ENCODE measurements around the gene CCN6. TPM values are rescaled to one million over a fixed set of nuclear protein-coding genes. Genes with fewer than 3 reads are reported as not detected.

The CCN6 gene
- total RNA-seq, 6 experiments from 2014 or later = not detected

GRCh38 chr6:112015725-112016124, 38.2 kb upstream of the CCN6 start:
- no peak overlapping the region for H3K27ac ChIP-seq
- TF ChIP-seq, protein P1, sequence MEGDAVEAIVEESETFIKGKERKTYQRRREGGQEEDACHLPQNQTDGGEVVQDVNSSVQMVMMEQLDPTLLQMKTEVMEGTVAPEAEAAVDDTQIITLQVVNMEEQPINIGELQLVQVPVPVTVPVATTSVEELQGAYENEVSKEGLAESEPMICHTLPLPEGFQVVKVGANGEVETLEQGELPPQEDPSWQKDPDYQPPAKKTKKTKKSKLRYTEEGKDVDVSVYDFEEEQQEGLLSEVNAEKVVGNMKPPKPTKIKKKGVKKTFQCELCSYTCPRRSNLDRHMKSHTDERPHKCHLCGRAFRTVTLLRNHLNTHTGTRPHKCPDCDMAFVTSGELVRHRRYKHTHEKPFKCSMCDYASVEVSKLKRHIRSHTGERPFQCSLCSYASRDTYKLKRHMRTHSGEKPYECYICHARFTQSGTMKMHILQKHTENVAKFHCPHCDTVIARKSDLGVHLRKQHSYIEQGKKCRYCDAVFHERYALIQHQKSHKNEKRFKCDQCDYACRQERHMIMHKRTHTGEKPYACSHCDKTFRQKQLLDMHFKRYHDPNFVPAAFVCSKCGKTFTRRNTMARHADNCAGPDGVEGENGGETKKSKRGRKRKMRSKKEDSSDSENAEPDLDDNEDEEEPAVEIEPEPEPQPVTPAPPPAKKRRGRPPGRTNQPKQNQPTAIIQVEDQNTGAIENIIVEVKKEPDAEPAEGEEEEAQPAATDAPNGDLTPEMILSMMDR (IDR thresholded peaks at IDR 0.05) = no peak
- no peak for TF ChIP-seq POLR2A (IDR thresholded peaks at IDR 0.05)
- DNase-seq = no peak
- no peak overlapping the region for H3K4me3 ChIP-seq
- intact Hi-C loops (cut with DNase I) = no loop called here
- H3K36me3 ChIP-seq = no peaks in the 10 kb centered on the region
- H3K9me3 ChIP-seq = no peaks in the 10 kb centered on the region
- no peak for ATAC-seq
- H3K27me3 ChIP-seq = no peaks in the 10 kb centered on the region
- peaks cover 0 to 24% (median 8%) of the 10 kb centered on the region in 4 donors for H3K4me1 ChIP-seq
- 97% methylated on average over 5 of the region's 5 CpGs for WGBS (ENCODE audit: insufficient coverage, low coverage, low lambda C conversion rate, missing lambda C conversion rate)

DNA sequence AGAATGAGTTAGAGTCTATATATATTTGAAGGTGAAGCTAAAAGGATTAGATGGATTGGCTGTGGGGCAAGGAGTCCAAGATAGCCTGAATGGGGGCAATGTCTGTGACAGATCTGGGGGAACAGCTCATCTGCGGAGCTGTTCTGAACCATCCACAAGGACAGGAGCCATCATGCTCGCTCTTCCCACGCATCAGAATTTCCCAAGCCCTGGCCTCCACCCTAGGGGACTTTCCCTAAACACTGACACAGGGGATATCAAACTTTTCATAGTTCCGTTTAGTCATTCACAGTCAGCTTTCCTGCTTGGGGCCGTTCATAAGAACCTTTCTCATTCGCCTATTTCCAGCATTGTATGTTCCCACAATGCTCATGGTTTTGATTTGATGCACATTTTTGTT, 37.6 kb upstream of the CCN6 start:
- H3K36me3 ChIP-seq = no peaks in the 10 kb centered on the region

DNA sequence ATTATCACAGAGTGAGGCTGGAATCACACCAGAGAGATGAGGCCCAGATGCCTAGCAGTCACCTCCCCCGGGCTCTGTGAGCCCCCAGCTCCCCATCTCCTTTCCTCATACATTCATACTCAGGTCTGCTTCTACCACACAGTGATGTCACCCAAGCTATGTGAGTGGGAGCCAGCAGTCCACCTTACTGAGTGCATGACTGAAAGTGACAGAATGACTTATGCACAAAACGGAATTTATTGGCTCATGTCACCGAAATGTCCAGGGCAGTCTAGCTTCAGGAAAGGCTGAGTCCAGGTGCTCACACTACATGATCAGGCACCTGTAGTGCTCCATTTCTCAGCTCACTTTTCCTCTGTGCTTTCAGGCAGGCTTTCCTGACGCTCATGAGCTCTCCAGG, 36.7 kb upstream of the CCN6 start:
- Histone ChIP-seq H3K9me3 (no peaks in the 10 kb centered on the region), H3K4me1 (peaks cover 0 to 24% (median 8%) of the 10 kb centered on the region in 4 donors), H3K4me3 (no peak overlapping the region), H3K36me3 (no peaks in the 10 kb centered on the region), H3K27me3 (no peaks in the 10 kb centered on the region), H3K27ac (no peak overlapping the region)
- ATAC-seq = no peak
- TF ChIP-seq, protein P1 (IDR thresholded peaks at IDR 0.05) = no peak
- no peak for TF ChIP-seq POLR2A (IDR thresholded peaks at IDR 0.05)
- DNase-seq = no peak
- intact Hi-C loops (cut with DNase I) = no loop called here
- 66% methylated on average over 2 of the region's 4 CpGs for WGBS (ENCODE audit: insufficient coverage, low coverage, low lambda C conversion rate, missing lambda C conversion rate)

More for the DNA sequence above, 37.6 kb upstream of the CCN6 start:
- Histone ChIP-seq H3K4me1 (peaks cover 0 to 24% (median 8%) of the 10 kb centered on the region in 4 donors), H3K9me3 (no peaks in the 10 kb centered on the region), H3K27me3 (no peaks in the 10 kb centered on the region), H3K27ac (no peak overlapping the region), H3K4me3 (no peak overlapping the region)
- TF ChIP-seq, protein P1 (IDR thresholded peaks at IDR 0.05) = no peak
- no peak for TF ChIP-seq POLR2A (IDR thresholded peaks at IDR 0.05)
- ATAC-seq (peak in 1 of 4 donors; percentile 62), DNase-seq (no peak)
- WGBS (ENCODE audit: insufficient coverage, low coverage, low lambda C conversion rate, missing lambda C conversion rate) = 73% methylated on average over 5 of the region's 6 CpGs
- intact Hi-C loops (cut with DNase I) = no loop called here

- intact Hi-C loops (cut with DNase I) = no loop called here
- H3K36me3 ChIP-seq = no peaks in the 10 kb centered on the region
- peaks cover 0 to 24% (median 8%) of the 10 kb centered on the region in 4 donors for H3K4me1 ChIP-seq
- DNase-seq (no peak), ATAC-seq (peak in 3 of 4 donors; percentile 19 to 30 (median 25))
- H3K27ac ChIP-seq = peak overlapping the region in 2 of 3 donors; percentile 14 to 43
- 46% methylated on average over 7 of the region's 7 CpGs for WGBS (ENCODE audit: insufficient coverage, low coverage, low lambda C conversion rate, missing lambda C conversion rate)
- H3K27me3 ChIP-seq = no peaks in the 10 kb centered on the region
- no peaks in the 10 kb centered on the region for H3K9me3 ChIP-seq
- H3K4me3 ChIP-seq = no peak overlapping the region
- TF ChIP-seq, protein P1 (IDR thresholded peaks at IDR 0.05) = no peak
- TF ChIP-seq POLR2A (IDR thresholded peaks at IDR 0.05) = no peak
Measured at GRCh38 chr6:112017760-112018537, 36.0 kb upstream of the CCN6 start.

Measured in right lobe of liver (tissue), 6 donors.